22Rv1 (cell line): Measurements from ENCODE around the gene HBEGF.

Experiments
- ZFX ChIP-seq: fragments of 450-650 bp; IDR thresholded peaks from 2 replicates; pipeline ENCODE4 v1.6.1; 2017; ENCODE audit warnings: antibody characterized with exemption, borderline replicate concordance
- TF ChIP-seq, protein P1 (sequence below): fragments of 450-650 bp; IDR thresholded peaks from 2 replicates; pipeline ENCODE4 v1.5.1; 2017; ENCODE audit warnings: mild to moderate bottlenecking

DNA sequence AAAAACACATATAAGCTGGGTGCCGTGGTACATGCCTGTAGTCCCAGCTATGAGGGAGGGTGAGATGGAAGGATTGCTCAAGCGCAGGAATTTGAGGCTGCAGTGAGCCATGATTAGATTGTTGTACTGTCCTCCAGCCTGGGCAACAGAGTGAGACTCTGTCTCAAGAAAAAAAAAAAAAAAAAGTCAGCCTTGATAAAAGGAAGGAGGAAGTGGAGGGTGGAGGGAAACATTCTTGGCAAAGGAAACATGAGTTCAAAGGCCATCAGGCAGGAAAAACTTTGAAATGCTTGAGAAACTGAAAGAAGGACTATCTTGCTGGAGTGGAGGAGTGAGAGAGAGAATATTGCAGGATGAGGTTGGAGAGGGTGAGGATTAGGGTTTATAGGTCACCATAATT, 36.9 kb upstream of the HBEGF start:
- TF ChIP-seq, protein P1, sequence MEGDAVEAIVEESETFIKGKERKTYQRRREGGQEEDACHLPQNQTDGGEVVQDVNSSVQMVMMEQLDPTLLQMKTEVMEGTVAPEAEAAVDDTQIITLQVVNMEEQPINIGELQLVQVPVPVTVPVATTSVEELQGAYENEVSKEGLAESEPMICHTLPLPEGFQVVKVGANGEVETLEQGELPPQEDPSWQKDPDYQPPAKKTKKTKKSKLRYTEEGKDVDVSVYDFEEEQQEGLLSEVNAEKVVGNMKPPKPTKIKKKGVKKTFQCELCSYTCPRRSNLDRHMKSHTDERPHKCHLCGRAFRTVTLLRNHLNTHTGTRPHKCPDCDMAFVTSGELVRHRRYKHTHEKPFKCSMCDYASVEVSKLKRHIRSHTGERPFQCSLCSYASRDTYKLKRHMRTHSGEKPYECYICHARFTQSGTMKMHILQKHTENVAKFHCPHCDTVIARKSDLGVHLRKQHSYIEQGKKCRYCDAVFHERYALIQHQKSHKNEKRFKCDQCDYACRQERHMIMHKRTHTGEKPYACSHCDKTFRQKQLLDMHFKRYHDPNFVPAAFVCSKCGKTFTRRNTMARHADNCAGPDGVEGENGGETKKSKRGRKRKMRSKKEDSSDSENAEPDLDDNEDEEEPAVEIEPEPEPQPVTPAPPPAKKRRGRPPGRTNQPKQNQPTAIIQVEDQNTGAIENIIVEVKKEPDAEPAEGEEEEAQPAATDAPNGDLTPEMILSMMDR, result no peak
- no peak for TF ChIP-seq ZFX
